Activated CD8-positive, alpha-beta memory T cell treated with anti-CD3 and anti-CD28 coated beads, Interleukin-2, amount 50 U/mL, for 1 hour (primary cell): ENCODE data around the gene CCDC74A.
"Not testable (repeated sequence)": the region's sequence is repeated elsewhere in the genome, so short reads cannot be mapped to it uniquely, and the experiment has no call there.

Source experiments
- DNase-seq: peaks from one replicate; pipeline ENCODE4 v3.0.0-alpha.2; 2020; ENCODE audit errors: extremely low read depth

The CCDC74A gene

DNA sequence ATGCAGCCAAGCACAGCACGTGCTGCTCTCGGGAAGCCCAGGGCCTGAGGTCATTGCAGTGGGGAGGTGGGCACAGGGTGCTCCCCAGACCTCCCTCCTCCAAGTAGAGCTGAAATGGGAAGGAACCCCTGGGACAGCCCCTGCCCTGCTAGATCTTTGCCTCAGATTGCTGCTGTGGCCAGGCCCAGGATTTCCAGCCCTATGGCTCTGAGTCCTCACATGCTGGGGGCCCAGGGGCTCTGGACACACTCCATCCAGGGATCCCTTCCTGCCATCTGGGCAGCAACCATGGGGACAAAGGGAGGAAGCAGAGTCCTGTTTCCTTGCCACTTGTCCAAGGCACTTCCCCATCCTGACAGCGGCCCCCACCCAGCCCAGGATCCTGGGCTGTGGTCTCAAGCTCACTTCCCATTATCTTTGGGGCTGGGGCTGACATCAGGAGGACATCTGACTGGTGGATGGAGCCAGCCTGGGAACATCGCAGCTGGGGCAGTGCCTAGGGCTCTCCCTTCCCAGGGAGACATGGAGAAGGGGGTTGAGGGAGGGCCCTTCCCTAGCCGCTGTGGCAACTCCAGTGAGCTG lies 2.3 kb downstream of the CCDC74A start:
- DNase-seq, result not testable (repeated sequence)

DNA sequence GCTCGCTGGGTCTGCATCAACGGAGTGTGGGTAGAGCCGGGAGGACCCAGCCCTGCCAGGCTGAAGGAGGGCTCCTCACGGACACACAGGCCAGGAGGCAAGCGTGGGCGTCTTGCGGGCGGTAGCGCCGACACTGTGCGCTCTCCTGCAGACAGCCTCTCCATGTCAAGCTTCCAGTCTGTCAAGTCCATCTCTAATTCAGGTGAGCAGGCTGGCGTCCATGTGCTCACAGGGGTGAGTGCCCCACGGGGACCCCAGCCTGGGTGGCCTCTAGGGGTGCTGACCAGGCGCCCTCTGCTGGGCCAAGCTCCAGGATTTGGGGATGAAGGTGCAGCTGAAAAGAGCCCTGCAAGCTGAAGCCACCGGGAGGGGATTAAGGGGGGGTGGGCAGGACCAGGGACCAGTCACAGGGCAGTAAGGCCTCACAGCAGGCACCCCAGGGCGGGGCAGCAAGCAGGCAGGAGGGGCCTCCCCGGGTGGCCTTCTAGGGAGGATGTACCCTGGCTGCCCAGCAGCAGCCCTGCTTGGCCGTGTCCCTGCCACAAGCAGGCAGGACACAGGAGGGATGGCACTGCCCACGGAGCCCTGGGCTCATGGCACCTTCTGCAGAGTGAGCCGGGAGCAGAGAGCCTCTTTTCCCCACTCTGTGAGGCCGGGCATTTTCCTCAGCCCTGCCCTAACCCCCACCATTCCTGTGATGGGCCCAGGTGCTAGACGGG lies 3.1 kb downstream of the CCDC74A start:
- DNase-seq, result not testable (repeated sequence)

DNA sequence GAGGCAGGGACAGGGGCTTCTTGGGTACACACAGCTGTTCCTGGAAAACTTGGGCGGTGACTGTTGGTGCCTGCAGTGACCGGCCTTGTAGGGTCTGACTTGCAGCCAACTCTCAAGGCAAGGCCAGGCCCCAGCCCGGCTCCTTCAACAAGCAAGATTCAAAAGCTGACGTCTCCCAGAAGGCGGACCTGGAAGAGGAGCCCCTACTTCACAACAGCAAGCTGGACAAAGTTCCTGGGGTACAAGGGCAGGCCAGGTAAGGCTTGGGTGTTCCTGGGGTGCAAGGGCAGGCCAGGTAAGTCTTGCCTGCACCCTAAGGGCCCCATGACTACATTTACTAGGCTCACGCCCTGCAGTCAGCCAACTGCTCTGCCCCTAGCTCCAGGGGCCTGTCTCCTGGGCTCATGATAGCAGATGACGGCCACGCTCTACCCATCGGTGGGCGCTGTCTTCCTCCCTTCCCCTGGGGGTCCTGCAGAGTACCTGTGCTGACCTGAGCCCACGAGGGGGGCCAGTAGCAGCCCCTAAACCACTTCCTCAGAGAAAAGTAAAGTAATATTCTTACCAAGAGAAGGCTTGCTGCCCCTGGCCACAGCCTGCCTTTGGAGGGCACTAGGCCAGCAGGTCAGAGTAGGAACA lies 4.0 kb downstream of the CCDC74A start:
- DNase-seq, result not testable (repeated sequence)

DNA sequence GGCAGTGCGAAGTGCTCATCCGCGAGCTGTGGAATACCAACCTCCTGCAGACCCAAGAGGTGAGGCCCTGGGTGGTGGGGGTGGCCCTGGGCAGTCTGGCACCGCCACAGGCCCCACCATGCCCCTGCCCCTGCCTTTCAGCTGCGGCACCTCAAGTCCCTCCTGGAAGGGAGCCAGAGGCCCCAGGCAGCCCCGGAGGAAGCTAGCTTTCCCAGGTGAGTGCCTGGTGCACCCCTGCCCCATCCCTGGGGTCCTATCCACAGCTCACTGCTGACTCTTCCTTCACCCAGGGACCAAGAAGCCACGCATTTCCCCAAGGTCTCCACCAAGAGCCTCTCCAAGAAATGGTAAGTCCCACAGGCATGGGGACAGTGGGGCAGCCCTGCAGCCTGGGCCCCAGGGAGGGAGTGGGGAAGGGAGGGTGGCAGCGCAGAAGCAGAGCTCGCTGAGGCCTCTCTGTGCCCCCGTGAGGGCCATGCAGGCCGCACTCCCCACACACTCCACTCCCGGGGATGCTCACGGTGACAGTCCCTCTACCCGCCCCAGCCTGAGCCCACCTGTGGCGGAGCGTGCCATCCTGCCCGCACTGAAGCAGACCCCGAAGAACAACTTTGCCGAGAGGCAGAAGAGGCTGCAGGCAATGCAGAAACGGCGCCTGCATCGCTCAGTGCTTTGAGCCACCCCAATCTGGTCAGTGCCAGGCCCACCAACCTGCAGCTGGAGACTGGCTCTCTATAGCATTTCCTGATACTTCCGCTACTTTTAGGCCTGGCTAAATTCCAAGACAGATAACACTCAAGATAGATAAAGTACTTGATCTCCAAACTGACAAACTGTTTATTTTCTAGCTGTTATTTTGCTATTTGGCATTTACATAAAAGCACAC lies 5.3 kb downstream of the CCDC74A start:
- not testable (repeated sequence) for DNase-seq

DNA sequence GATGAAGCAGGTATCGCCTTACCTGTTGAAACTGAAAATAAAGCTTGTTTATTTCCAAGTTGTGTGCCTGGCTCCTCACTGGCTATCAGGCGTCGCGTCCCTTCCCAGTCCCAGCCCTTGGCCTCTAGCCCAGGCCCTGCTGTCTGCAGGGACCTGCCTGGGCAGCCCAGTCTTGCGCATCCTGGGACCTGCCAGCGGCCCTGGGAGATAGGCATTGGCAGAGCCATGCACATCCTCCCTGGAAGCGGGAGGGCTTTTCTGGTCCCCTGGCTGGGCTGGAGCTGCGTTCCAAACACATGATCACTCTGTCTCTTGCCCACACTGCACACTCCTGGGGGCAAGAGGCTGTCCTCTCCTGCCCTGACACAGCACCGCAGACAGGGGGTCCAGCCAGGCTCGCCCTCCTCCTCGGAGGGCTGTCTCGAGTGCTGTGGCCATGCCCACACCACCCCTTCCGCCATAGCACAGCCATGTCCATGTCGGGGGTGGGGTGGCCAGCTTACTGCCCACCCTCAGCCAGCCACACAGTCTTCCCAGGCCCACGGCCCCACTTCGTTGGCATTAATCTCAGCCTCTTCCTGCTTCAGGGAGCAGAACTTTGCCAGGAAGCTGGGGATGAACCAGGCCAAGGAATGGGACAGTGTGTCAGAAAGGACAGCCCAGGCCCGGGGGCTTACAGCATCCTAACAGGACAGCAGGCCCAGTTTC lies 6.1 kb downstream of the CCDC74A start:
- not testable (repeated sequence) for DNase-seq

DNA sequence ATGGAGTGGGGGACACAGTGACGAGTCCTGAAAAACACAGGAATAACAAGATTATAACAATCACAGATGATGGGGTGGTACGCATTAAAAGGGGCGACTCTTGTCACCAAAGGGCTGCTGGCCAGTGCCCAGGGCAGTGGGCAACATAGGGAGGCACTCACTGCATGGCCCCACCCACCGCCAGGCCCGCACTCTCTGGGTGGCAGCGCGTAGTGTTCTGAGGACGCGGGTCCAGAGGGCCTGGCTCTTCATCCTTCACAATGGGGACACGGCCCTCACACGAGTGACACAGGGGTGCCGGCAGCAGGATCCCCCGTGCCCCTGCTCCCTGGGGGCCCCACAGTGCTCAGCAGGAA lies 6.6 kb downstream of the CCDC74A start:
- DNase-seq, result not testable (repeated sequence)

DNA sequence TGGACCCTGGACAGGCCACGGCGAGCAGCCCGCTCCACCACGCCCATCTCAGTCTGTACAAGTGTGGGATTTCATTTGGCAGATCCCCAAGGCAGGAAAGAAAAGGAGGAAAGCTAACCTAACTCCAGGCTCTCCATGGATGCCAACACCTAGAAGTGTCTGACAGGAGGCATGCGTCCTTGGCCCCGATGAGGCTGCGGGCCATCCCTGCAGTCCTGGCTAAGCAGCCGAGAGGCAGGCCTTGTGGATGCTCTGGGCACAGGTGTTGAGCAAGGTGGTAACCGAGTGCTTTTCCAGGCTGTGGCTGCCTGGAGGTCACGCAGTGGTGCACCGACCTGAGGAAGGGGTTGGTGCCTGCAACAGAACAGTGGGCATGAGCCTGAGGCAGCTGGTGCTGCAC lies 7.3 kb downstream of the CCDC74A start:
- not testable (repeated sequence) for DNase-seq

DNA sequence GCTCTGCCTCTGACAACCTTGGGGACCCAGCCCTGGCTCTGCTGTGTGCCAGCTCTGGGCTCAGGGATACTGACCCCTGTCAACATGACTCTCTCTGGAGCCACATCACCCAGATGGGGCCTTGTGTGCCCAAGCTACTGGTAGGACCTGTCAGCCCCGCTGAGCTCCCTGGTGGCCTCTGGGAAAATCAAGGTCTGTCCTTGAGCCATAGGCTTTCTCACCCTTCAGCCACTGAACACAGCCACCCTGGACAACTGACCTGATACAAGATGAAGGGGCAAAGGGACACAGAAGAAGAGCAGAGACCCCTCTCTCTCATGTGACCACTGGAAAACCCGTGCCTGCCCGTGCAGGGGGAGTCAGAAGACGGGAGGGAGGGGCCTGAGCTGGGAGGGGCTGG lies 7.8 kb downstream of the CCDC74A start:
- no peak for DNase-seq

DNA sequence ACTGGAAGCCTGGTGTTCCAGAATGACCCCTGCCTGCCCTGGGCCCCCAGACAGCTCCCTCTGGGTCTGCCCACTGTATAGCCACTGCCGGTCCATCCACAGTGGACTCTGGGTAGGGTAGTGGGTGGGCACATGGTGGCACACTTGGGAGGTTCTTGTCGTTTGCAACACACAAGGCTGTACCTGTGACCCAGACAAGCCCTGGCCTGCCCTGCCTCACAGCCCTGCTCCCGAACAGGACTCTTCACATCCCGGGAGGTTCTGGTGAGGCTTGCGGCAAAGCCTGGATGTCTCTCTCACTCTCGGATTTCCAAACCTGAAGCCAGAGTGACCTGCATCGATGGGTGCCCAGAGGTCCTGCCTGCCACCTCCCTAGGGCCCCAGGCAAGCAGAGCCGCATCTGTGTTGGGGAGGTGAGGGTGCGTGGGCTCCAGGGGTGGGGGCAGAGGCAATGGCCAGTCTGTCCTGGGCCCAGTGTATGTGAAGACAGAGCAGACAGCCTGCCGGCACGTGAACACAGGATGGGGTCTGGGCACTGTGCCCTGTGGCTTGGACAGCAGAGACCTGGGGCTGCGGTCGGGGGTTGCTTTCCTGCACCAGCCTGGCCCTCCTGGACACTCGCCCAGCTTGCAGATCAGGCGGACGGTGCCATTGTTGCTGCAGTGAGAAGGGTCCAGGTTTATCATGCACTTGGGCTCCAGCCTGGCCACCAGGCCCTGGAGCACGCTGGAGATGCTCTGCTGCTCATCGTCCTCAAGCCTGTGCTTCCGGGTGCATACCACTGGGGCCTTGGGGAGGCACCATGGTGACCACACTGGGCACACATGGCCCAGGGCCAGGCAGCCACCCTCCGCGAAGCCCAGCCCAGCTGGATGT lies 8.5 kb downstream of the CCDC74A start:
- not testable (repeated sequence) for DNase-seq

DNA sequence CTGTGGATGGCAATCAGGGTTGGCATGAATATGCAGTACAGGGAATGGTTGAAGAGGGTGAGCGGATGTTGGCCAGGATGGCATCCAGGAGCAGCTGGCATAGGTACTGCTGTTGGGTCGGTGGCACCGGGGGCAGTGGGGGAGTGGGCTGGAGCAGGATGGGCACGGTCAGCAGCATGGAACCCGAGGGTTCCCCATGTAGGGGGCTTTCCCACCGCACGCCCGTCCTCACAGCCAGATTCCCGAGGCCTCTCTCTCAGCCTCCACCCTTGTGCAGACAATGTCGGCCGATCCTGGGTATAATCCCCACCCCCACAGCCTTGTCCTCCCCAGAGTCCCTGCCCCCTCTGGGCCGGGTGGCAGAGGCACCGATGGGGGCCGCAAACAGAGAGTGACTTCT lies 9.2 kb downstream of the CCDC74A start:
- not testable (repeated sequence) for DNase-seq

DNA sequence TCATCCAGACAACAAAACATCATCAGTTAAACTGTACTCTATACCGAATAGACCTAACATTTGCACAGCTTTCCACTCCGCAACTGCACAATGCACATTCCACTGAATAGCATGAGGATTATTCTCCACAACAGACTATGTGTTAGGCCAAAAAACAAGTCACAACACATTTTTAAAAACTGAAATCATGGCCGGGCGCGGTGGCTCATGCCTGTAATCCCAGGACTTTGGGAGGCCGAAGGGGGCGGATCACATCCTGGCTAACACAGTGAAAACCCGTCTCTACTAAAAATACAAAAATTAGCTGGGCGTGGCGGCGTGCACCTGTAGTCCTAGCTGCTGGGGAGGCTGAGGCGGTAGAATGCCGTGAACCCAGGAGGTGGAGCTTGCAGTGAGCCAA lies 11.2 kb downstream of the CCDC74A start:
- not testable (repeated sequence) for DNase-seq

DNA sequence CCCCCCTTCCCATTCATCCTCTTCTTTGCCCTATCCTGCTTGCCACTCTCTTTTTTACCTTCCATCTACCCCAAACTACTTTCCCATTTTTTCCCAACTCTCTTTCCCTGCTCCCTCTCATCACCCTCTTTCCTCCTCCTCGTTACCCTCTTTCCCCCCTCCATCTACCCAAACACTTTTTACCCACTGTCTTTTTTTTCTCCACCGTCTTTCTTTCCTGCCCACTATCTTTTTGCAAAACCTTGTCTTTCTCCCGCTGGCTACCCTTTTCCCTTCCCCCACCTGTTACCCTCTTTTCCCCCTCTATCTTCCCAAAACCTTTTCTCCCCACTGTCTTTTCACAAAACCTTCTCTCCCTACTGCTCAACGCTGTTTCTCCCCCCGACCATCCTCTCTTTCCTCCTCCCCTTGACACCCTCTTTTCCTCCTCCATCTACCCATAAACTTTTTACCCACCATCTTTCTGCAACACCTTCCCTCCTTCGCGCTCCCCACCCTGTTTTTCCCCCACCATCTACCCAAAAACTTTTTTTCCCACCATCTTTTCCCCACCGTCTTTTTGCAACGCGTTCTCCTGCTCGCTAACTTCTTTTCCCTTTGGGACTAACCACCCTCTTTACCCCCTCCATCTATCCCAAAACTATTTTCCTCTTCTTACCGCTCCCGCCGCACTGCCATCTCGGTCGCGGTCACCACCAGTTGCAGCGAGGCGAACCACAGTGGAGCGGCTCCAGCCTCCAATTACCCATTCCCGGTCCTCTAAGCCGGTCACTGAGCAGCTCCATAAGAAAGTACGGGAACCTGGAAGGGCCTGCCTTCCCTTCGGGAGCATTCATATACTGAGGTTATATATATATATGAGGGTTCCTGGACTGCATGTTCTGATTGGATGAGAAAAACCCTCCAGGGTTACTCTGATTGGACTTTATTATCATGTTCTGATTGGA lies 15.0 kb downstream of the CCDC74A start:
- DNase-seq, result no peak

DNA sequence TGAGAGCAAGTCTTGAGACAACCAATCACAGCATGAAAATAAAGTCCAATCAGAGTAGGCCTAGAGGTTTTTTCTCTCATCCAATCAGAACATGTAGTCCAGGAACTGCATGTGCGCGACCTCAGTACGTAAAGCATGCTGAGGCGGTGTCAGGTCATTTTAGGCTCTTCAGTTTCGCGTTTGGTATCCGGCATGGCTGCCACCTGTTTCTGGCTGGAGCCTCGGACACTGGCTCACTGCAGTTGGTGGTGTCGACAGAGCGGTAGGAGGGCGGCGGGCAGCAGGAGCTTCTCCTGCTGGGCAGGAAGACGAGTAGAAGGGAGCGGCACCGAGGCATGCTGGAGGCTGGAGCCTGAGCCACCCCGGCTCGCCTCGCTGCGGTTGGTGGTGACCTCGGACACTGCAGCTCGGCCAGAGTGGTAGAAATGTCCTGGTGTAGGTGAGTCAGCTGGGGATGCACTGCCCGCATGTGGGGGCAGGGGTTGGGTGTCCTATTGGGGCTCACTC lies 15.8 kb downstream of the CCDC74A start:
- DNase-seq, result no peak

DNA sequence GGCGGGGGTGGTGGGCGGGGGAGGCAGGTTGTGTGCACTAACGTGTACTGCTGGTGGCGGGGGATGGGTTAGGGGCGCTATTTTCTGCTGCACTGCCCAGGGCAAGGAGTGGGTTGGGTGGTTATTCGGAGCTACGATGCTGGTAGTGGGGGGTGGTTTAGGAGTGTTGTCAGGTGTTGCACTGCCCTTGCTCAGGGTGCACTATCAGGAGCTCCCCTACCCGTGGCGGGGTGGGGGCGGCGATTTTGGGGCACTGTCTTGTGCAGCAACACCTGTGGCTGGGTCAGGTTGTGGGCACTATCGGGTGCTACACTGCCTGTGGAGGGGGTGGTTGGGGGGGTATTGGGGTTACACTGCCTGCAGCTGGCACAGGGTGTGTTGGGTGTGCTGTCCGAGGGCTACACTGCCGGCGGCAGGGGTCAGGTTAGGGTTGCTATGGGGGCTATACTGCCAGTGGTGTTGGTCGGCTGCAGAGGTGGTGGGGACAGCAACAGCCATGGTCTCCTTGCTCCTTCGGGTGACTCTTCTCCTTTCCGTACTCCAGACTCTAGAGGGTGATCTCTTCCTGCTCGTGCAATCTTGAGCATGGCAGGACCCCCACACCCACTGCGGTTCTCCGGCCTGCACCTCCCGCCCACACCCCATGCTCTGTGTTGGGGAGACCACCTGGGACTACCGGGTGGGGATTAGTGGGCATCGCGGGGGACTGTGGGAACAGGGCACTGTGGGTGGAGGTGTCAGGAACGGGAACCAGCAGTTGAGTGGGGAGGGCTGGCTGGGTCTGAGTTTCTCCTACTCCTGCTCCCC lies 16.5 kb downstream of the CCDC74A start:
- not testable (repeated sequence) for DNase-seq

DNA sequence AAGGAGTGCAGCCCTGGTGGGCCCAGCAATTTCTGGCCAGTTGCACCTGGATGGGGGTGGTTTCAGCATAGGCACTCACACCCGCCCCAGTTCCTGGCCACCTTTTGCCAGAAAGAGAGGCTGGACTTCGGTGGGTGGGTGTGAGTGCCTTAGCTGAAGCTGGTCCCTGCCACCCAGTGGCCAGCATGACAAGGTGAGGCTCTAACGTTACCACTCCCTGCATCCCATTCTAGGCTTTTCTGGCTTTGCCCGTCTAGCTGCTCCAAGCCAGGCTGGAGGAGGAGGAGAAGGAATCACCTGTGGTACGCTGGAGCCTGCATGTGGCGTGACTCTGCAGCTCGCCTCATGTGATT lies 17.1 kb downstream of the CCDC74A start:
- DNase-seq, result not testable (repeated sequence)

DNA sequence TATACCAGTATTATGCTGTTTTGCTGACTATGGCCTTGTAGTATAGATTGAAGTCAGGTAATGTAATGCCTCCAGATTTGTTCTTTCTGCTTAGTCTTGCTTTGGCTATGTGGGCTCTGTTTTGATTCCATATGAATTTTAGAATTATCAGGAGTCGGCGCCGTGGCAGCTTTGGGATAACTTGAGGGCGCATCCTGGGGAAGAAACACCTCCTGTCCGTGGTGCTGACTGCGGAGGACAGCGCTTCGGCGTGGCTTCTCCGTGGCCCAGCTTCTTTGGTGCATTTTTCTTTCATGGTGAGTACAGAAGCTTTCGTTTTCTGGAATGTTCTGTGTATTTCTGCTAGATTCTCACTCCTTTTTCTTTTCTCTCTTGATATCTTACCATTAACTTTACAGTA lies 25.2 kb downstream of the CCDC74A start:
- no peak for DNase-seq

DNA sequence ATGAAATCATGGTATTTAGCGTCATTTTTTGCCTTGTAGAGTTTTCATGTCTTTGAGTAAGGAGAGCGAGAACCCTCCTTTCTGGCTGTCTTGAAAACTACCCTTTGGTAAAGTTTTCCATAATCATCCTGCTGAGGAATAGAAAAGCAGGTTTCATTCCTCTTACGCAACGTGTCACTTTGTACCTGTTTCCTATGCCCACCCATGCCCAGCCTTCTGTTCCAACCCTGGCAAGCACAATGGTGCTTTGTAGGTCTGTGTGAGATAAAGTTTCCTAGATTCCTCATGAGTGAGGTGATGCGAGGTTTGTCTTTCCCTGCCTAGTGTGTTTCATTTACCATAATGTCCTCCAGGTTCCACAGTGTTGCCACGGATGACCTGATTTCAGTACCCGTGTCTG lies 29.3 kb downstream of the CCDC74A start:
- DNase-seq, result no peak

DNA sequence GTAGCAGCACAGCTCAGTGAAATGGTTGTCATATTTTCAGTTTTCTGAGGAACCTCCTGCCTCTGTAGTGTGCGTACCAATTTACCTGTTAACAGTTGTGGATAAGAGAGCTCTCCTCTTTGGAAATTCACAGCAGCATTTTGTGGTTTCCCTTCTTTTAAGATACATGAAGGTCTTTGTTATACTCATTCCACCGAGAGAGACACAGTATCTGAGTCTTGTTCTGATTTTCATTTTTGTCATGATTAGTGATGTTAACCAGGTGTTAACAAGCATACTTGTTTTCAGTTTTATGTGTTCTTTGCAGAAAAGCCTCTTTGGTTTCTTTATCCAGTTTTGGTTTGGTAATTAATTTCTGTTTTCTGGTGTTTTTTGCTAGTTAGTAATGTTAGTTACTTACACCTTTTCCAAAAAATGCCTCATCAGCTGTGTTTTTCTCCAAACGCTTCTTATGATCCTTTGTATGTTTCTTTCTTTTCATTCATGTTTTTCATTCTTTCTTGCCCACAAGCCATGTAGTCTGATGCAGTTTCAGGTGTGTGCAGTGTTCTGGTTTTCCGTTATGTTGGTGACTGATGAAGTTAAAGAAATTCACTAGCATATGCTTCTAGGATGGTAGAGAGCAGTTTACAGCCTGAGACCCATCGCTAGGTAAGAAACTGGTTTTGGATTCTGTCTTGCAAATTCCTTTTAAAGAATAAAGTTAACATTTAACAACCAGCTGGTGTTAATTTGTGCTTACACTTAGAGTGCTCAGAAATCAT lies 30.1 kb downstream of the CCDC74A start:
- DNase-seq, result no peak
